Medulla oblongata (tissue), 1 donor: ENCODE measurements around the gene VMO1.

Source experiments
- DNase-seq: peaks from one replicate; pipeline ENCODE4 v3.0.0-alpha.2; 2015; ENCODE audit errors: extremely low spot score

The VMO1 gene

DNA sequence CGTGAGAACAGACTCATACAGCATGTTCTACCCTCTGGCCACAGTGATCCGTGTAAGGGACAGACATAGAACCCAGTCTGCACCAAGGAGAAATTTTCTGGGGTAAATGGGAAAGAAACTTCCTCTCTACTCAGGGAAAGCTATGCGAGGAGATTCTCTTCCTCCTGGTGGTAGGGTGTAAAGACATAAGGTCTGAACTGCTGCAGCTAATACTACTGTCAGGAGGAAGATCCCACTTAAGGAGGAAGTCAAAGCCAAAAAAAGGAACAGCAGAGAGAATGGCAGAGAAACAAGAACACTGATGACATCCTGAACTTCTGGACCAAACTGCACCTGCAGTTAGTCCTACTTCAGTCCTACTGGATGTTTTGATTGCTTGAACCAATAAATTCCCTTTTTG is 21.6 kb downstream of the VMO1 start:
- DNase-seq, result peak; percentile 77

DNA sequence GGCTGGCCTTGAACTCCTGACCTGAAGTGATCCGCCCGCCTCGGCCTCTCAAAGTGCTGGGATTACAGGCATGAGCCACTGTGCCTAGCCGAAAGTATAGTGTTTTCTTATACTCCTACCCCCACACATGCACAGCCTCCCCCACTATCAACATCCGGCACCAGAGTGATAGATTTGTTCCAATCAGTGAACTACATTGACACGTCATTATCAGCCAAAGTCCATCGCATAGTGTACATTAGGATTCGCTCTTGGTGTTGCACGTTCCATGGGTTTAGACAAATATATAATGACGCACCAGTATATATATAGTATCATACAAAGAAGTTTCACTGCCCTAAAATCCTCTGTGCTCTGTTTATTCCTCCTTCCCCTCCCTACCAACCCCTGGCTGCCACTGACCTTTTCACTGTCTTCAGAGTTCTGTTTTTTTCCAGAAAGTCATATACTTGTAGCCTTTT is 26.4 kb downstream of the VMO1 start:
- DNase-seq, result peak; percentile 41

DNA sequence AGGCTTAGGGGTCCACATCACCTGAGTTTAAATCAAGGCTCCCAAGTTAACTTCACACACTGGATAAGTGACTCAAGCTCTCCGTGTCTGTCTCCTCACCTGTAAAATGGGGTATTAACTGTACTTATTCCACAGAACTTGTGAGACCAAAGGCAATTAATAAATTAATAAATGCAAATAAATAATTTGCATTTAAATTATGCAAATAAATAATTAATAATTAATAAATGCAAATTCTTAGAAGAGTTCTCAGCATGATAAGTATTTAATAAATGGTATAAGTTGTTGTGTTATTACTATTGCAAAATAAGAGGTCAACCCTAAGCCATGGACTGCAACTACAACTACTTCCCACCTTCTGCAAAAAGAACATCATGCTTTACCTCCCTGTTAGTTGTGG is 32.8 kb downstream of the VMO1 start:
- no peak for DNase-seq

DNA sequence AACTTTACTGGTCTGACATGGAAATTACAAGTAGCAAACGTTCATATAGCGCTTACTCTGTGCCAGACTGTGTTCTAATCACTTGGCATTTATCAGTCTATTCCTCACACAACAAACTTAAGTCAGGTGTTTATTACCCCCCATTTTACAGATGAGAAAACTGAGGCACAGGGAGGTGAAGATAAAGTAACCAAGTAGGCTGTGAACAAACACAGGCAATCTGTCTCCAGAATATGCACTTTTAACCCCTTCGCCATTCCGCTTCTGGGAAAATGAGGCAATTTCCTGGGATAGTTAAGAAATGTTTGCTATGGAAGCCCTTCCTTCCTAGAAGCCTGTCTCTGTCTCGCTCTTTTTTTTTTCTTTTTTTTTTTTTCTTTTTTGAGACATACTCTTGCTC is 34.2 kb downstream of the VMO1 start:
- no peak for DNase-seq

DNA sequence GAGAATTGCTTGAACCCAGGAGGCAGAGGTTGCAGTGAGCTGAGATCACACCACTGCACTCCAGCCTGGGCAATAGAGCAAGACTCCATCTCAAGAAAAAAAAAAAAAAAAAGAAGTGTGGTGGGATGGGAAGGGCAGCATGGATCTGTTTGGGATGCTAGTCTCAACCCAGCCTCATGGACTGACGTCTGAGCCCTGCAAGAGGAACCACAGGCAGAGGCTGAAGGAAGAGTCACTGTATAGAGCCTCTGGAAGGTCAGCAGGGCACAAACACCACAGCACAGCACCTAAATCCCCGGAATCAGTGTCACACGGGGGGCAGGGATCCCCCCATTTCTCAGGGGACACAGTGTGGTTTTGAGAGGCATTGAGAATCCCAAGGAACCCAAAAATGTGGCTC is 35.6 kb downstream of the VMO1 start:
- DNase-seq, result no peak

DNA sequence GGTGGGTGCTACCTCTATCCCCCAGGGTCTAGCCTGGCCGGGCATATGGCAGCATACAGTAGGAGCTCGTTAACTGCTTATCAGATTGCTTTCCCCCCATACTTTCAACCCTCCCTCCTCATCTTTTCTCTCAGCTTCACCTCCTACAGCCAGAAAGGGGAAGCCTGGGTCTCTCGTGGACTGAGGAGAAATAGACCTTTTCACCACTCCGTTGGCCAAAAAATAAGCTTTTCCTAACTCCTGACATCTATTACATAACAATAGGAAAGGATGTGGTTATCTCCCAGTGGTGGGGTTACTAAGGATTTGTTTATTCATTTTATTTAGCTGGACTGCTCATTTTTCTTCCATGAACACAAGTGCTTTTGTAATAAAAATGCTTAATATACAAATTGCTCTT is 37.5 kb downstream of the VMO1 start:
- DNase-seq, result no peak

DNA sequence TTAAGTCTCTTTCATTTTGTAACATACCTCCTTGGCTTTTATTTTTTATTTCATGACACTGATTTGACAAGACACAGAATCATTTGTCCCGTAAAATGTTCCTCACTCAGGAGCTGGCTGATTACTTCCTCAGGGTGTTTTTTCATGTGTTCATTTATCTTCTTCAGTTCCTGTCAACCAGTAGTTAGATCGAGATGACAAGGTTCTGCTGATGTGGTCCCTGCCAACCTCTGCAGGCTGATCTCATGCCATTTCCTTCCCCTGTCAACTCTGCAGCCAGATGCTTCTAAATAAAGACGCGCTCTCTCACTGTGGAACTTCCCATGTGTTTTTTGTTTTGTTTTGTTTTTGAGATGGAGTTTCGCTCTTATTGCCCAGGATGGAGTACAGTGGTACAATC is 38.3 kb downstream of the VMO1 start:
- peak; percentile 76 for DNase-seq

DNA sequence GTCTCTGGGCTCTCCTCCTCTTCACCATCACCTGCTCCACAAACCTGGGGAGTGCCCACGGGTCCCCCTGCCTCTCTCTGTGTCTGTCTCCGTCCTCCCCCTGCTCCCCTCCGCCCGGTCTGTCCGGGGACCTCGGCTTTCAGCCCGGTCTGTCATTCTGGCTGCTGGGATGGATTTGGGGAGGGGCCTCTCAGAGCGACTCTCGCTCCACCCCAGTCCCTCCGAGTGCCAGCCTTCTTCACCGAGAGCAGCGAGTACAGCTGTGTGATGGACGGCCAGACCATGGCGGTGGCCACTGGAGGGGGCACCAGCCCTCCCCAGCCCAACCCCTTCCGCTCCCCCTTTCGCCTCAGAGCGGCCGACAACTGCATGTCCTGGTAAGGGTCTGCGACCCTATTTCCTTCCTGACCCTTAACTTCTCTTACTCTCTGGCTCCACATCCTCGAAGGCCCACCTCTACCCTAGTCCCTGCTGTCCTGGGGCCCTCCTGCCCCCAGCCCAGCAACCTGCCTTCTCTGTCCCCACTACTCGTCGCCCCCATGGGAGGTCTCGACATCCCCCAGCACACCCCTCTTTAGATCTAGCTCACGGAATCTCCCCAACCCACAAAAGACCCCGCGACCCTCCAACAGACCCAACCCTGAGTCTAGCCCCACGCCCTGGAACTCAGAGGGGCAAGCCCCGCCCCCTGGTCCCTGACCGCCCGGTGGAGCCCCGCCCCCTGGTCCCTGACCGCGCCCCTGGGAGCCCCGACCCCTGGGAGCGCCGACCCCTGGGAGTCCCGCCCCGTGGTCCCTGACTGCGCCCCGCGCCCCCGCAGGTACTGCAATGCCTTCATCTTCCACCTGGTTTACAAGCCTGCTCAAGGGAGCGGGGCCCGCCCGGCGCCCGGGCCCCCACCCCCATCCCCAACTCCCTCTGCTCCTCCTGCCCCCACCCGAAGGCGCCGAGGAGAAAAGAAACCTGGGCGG is 40.9 kb downstream of the VMO1 start:
- no peak for DNase-seq

DNA sequence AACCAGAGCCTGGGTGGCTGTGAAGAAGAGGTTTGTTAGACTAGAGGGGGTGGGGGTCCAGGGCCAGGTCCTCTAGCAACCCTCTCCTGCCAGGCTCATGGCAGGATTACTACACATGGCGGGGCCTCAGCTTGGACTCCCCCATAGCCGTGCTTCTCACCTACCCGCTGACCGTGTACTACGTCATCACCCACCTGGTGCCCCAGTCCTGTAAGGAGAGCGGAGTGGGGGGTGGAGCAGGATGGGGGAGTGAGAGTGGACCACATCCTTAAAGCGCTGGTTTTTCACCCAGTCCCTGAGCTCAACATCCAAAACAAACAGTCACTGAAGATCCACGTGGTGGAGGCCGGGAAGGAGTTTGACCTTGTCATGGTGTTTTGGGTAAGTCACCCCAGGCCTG is 42.3 kb downstream of the VMO1 start:
- no peak for DNase-seq

DNA sequence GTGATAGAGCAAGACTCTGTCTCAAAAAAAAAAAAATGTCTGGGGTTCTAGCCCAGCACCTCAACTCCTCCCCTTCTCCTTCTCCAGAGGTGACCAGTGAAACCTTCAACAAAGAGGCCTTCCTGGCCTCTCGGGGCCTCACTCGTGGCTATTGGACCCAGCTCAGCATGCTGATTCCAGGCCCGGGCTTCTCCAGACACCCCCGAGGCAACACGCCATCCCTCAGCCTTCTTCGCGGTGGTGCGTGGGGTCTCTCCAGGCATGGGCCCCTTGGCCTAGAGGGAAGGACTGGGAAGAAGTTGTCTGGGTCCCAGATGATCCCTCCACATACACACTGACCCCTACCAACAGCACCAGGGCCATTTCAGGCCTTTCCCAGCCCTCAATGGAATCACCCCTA is 42.9 kb downstream of the VMO1 start:
- no peak for DNase-seq

DNA sequence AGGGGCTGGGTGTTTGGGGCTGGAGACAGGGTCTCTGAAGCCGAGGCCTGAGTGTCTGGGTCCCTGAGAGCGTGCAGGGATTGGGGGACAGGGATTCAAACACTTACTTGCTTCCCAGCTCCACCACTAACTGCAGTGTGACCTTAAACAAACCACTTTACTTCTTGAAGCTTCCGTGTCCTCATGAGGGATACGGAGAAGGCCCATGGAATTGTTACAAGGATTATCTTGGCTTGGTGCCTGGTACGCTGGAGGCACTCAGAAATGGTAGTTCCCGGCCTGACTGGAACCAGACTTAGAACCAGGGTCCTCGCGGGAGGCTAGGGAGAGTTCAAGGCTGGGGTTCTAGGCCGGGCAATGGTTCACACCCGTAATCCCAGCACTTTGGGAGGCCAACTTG is 43.5 kb downstream of the VMO1 start:
- no peak for DNase-seq

DNA sequence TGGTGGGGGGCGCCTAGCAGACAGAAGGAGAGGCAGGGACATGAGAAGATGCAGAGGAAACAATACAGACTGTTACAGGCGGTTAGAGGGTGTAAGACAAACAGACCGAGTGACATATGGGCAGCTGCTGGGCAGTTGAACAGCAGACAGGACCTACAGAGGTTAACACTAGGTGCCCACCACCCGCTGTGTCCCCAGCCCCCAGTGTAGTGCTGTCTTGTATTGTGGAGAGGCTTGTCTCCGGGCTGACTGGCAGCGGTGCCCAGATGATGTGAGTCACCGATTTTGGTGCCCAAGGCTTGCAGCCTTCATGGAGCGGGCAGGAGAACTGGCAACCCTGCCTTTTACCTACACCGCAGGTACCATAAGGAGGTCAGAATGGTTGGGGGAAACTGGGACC is 44.0 kb downstream of the VMO1 start:
- no peak for DNase-seq

DNA sequence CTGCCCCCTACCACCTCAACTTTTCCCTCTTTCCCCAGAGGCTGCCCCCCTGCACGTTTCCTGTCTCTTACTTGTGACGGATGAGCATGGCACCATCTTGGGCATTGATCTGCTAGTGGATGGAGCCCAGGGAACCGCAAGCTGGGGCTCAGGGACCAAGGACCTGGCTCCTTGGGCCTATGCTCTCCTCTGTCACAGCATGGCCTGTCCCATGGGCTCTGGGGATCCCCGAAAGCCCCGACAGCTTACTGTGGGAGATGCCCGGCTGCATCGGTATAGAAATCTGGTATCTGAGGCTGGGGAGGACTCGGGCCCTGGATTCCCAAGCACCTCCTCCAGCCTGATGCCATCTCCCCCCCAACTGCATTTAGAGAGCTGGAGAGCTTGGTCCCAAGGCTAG is 44.6 kb downstream of the VMO1 start:
- DNase-seq, result no peak

DNA sequence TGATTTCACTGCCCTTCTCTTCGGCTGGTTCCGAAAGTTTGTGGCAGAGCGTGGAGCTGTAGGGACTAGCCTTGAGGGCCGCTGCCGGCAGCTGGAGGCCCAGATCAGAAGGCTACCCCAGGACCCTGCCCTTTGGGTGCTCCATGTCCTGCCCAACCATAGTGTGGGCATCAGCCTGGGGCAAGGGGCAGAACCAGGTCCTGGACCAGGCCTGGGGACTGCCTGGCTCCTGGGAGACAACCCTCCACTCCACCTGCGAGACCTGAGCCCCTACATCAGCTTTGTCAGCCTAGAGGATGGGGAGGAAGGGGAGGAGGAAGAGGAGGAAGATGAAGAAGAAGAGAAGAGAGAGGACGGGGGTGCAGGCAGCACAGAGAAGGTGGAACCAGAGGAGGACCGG is 45.6 kb downstream of the VMO1 start:
- no peak for DNase-seq

DNA sequence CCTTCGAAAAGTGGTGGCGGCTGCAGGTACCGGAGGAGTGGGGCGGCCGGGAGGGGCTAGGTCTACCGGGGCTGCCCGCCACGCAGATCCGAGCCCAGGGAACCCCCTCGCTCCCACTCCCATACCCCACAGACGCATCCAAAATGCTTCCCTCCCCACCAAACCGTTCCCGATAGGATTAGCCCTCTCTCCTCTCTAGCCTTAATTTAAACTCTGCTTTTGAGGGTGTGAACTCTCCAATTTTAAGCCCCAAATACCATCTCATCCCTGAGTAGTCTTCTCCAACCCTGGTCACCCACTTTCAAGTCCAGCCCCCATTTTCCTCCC is 46.2 kb downstream of the VMO1 start:
- no peak for DNase-seq

DNA sequence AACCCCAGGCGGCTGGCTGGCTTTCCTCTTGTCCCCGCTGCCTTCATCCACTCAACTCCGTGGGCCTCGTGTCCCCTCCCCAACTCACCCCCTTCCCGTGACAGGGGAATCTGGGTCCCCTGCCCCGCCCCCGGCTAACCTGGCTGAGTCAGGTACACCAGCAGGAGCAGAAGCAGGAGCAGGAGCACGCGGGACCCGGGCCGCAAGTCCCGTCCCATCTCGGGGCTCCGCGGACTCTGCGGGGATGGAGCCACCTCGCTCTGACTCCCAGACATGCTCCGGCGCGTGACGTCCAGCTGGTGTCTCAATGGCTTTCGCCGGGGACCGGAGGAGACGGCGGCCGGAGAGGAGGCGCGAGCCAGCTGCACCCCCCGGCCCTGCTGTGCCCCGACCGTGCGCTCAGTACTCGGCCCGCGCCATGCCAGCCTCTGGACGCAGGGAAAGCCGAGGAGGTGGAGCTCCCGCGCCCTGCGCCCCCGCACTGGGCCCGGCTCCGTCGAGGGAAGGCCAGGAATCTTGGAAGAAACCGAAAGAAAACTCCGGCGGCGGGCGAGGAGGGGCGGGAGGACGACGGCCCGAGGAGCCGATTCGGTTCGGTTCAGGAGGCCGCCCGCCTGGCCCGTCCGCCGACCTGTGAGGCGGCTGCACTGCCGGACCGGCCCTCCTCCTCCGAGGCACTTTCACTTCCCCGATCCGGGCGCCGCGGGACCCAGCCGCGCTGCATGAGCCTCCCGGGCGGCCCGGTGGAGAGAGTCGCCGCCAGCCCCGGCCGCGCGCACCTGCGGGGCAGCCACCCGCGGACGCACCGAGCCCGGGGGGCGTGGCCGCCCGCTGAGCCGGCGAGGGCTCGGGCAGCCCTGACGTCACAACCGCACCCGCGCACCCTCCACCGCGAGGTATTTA is 46.8 kb downstream of the VMO1 start, which contains the start of the genes CXCL16 and ZMYND15:
TSS of gene CXCL16 (minus strand) at position 807 of the 903 bp plus-strand sequence. CDS start at position 218, 589 bp downstream.
TSS of gene ZMYND15 (plus strand) at position 712 of the 903 bp plus-strand sequence. CDS start 716 bp downstream, outside the sequence.
- peak; percentile 32 for DNase-seq

DNA sequence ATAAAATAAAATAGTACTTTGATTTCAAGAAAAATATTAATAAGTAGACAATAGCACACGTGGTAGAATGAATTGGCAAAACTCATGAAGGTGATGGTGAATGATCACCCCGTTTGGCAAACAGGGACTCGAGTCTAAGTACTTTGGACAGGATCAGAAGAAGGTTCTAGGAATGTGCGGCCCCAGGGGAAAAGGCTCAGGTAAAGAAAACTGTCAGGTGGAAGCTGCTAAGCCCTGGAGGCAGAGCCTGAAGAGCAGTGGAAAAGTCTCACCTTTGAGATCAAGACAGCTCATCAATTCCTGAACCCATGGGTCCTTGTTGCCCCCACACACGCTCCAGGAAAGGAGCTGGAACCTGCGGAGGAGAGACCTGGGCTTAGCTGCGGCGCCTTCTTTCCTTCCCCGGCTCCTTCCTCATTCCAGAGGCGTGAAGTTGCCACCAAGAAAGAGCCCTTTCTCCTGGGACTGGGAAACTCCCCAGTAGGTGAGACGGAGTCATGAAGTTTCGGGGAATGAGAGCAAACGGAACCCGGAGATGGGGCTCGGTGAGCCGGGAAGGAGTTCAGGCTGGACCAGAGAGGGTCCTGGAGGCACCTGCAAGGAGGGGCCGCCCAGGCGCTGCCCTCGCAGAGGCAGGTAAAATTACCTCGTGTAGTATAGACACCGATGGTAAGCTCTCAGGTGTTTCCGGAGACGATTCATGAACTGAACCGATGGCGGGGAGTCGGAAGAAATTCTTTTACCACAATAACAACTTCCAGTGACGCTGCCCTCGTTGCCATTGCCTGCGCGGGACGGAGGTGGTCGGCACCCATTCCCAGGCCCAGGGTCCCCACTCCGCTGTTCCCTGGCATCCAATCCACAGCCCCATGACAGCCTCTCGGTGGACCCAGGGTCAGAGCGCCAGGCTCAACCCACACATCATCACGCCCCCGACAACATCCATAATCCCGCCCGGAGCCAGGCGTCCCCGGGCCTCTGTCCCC is 47.7 kb downstream of the VMO1 start:
- DNase-seq, result no peak

DNA sequence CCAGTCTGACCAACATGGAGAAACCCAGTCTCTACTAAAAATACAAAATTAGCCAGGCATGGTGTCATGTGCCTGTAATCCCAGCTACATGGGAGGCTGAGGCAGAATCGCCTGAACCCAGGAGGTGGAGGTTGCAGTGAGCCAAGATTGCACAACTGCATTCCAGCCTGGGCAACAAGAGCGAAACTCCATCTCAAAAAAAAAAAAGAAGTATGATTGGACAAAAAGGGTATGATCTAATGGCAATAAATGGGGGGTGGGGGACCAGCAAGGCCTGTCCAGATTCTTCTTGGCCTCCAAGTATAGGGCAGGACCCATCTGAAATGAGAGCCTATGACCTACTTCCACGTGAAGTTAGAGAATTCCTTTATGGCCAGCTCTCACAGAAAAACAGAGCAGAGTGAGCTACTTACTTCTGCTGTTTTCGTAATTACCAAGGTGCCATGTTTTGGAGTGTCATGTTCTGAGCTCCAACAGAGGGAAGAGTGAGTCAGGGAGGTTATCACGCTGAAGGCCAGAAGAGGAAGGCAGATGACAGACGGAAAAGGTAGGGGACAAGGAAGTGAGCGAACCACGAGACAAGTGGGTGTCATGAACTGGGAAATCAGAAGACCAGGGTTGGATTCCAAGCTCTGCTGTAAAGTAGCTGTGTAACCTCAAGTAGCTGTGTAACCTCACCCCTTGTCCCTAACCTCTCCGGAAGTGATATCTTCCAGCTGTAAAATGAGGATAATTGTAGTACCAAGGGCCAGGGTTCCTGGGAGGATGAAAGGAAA is 50.1 kb downstream of the VMO1 start:
- DNase-seq, result peak; percentile 78
